SU-DHL-6 (cell line): Measurements from ENCODE around the gene FARSB.

ENCODE experiments used
- H2AFZ ChIP-seq: fragments of 200-600 bp; sonication (generic); 2 replicates; pipeline ENCODE4 v1.6.1; 2014; ENCODE audit warnings: low read depth, mild to moderate bottlenecking, moderate library complexity, mixed read lengths, antibody characterized with exemption, low read length; ENCODE audit not compliant: severe bottlenecking
- H3F3A ChIP-seq: fragments of 200-600 bp; shearing (Covaris generic); 2 replicates; pipeline ENCODE4 v1.6.0; 2016; ENCODE audit warnings: antibody characterized with exemption, mild to moderate bottlenecking; ENCODE audit not compliant: insufficient read depth
- H3K27ac ChIP-seq: fragments of 200-600 bp; sonication (generic); 2 replicates; pipeline ENCODE4 v1.5.1; 2016; ENCODE audit warnings: low read depth, mild to moderate bottlenecking, low read length, moderate library complexity, mixed read lengths
- H3K27me3 ChIP-seq: fragments of 200-600 bp; sonication (generic), shearing (Covaris generic); 2 replicates; pipeline ENCODE4 v1.6.0; 2014; ENCODE audit warnings: mild to moderate bottlenecking, low read length
- H3K36me3 ChIP-seq: fragments of 200-600 bp; sonication (generic); 2 replicates; pipeline ENCODE4 v1.6.1; 2014; ENCODE audit warnings: mild to moderate bottlenecking, low read length, mixed read lengths
- H3K4me2 ChIP-seq: fragments of 300-600, 200-600 bp; shearing (Covaris generic), sonication (generic); 2 replicates; pipeline ENCODE4 v1.6.0; 2014; ENCODE audit warnings: low read length, low read depth, mild to moderate bottlenecking; ENCODE audit not compliant: poor library complexity, severe bottlenecking
- H3K4me3 ChIP-seq: fragments of 200-600 bp; sonication (generic); 2 replicates; pipeline ENCODE4 v1.5.1; 2014; ENCODE audit warnings: antibody characterized with exemption, low read length, mild to moderate bottlenecking, mixed read lengths; ENCODE audit not compliant: insufficient read depth, poor library complexity, severe bottlenecking
- H3K79me2 ChIP-seq: fragments of 200-600 bp; sonication (generic); 2 replicates; pipeline ENCODE4 v1.6.1; 2014; ENCODE audit warnings: mild to moderate bottlenecking, low read length, moderate library complexity; ENCODE audit not compliant: insufficient read depth
- H3K9ac ChIP-seq: fragments of 200-600 bp; sonication (generic); 2 replicates; pipeline ENCODE4 v1.7.0; 2014; ENCODE audit warnings: mild to moderate bottlenecking, low read length
- H3K9me2 ChIP-seq: fragments of 200-600 bp; sonication (generic); replicated peaks from 2 replicates; pipeline ENCODE4 v1.6.1; 2014; ENCODE audit warnings: low read length; ENCODE audit not compliant: insufficient read depth
- H3K9me3 ChIP-seq: fragments of 200-600 bp; sonication (generic); 2 replicates; pipeline ENCODE4 v1.6.1; 2014; ENCODE audit warnings: low read length, mixed read lengths; ENCODE audit not compliant: insufficient read depth
- H4K20me1 ChIP-seq: fragments of 200-600 bp; sonication (generic); 2 replicates; pipeline ENCODE4 v1.6.1; 2014; ENCODE audit warnings: low read depth, mild to moderate bottlenecking, antibody characterized with exemption, low read length, moderate library complexity, mixed read lengths
- EZH2phosphoT487 ChIP-seq: fragments of 200-600 bp; sonication (generic), shearing (Covaris generic); conservative IDR thresholded peaks from 2 replicates; pipeline ENCODE4 v1.6.1; 2018; ENCODE audit warnings: mild to moderate bottlenecking, antibody characterized with exemption, low read length, moderate library complexity, mixed read lengths
- TF ChIP-seq, protein P1 (sequence below): fragments of 200-600 bp; sonication (generic); IDR thresholded peaks from one replicate; pipeline ENCODE4 v1.5.1; 2017; ENCODE audit warnings: antibody characterized with exemption, mild to moderate bottlenecking, low read length, moderate library complexity; ENCODE audit not compliant: insufficient read depth, poor library complexity, severe bottlenecking

Gene FARSB

GRCh38 chr2:222649801-222650200 lies 6.1 kb downstream of the FARSB start:
- H3K9ac ChIP-seq = no peak overlapping the region
- no peak overlapping the region for H3K27ac ChIP-seq
- H4K20me1 ChIP-seq = peaks cover 5% of the 10 kb centered on the region; the same call in 1 of the 2 replicates
- no peak overlapping the region for H2AFZ ChIP-seq
- H3K9me3 ChIP-seq = no peaks in the 10 kb centered on the region
- H3F3A ChIP-seq = no peaks in the 10 kb centered on the region
- no peak overlapping the region for H3K4me3 ChIP-seq
- TF ChIP-seq, protein P1, sequence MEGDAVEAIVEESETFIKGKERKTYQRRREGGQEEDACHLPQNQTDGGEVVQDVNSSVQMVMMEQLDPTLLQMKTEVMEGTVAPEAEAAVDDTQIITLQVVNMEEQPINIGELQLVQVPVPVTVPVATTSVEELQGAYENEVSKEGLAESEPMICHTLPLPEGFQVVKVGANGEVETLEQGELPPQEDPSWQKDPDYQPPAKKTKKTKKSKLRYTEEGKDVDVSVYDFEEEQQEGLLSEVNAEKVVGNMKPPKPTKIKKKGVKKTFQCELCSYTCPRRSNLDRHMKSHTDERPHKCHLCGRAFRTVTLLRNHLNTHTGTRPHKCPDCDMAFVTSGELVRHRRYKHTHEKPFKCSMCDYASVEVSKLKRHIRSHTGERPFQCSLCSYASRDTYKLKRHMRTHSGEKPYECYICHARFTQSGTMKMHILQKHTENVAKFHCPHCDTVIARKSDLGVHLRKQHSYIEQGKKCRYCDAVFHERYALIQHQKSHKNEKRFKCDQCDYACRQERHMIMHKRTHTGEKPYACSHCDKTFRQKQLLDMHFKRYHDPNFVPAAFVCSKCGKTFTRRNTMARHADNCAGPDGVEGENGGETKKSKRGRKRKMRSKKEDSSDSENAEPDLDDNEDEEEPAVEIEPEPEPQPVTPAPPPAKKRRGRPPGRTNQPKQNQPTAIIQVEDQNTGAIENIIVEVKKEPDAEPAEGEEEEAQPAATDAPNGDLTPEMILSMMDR = no peak
- no peak for TF ChIP-seq EZH2phosphoT487
- H3K9me2 ChIP-seq = no peaks in the 10 kb centered on the region
- H3K4me2 ChIP-seq = no peak overlapping the region
- H3K79me2 ChIP-seq = peaks cover 81% of the 10 kb centered on the region
- H3K27me3 ChIP-seq = no peaks in the 10 kb centered on the region
- H3K36me3 ChIP-seq = peaks cover 7% of the 10 kb centered on the region; the same call in 1 of the 2 replicates

DNA sequence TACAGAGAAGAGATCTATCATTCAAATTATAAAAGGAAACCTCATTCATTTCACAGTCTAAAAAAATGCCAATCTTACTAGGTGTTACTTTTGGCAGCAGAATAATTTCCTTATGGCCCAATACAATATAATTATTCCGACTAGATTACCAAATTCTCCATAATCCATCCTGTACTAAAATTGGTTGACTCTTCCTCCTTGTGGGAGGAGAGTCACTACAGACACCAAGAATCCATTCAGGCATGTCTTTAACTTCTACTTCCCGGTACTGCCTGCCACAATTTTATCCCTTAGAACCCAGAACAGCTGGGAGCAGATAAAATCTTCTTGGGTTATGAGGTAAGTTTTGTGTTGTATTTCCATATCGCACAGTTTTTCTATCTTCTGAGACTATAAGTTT lies 9.9 kb downstream of the FARSB start:
- peaks cover 33% of the 10 kb centered on the region; the same call in 1 of the 2 replicates for H3K36me3 ChIP-seq
- peaks cover 57% of the 10 kb centered on the region for H3K79me2 ChIP-seq
- H2AFZ ChIP-seq = no peak overlapping the region
- H3K27me3 ChIP-seq = no peaks in the 10 kb centered on the region
- H3K9me3 ChIP-seq = no peaks in the 10 kb centered on the region
- no peak for TF ChIP-seq EZH2phosphoT487
- TF ChIP-seq, protein P1 = no peak
- no peak overlapping the region for H3K27ac ChIP-seq
- no peak overlapping the region for H3K9ac ChIP-seq
- no peak overlapping the region for H3K4me2 ChIP-seq
- H3F3A ChIP-seq = no peaks in the 10 kb centered on the region
- no peak overlapping the region for H3K4me3 ChIP-seq
- no peaks in the 10 kb centered on the region for H3K9me2 ChIP-seq
- peaks cover 5% of the 10 kb centered on the region; the same call in 1 of the 2 replicates for H4K20me1 ChIP-seq

DNA sequence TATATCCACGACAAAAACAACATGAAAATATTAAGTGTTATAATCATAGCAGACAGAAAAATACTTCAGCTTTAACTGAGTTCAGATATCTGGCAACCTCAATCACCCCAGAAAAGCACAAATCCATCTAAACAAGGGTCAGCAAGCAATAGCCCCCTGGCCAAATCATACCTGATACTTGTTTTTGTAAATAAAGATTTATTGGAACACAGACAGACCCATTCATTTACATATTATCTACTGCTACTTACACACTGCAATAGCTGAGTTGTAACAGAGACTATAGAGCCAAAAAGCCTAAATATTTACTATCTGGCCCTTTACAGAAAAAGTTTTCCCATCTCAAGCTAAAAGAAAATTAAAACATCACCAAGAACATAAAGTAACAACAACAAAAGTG lies 12.8 kb downstream of the FARSB start:
- Histone ChIP-seq H3K9me3 (no peaks in the 10 kb centered on the region), H3F3A (no peaks in the 10 kb centered on the region; the same call in 1 of the 2 replicates), H3K79me2 (peaks cover 32% of the 10 kb centered on the region; the same call in 1 of the 2 replicates), H3K36me3 (peaks cover 58% of the 10 kb centered on the region), H3K27me3 (no peaks in the 10 kb centered on the region), H3K4me3 (no peak overlapping the region), H4K20me1 (no peaks in the 10 kb centered on the region), H3K9ac (no peak overlapping the region), H3K27ac (no peak overlapping the region), H3K9me2 (no peaks in the 10 kb centered on the region), H3K4me2 (no peak overlapping the region), H2AFZ (no peak overlapping the region)
- no peak for TF ChIP-seq EZH2phosphoT487
- TF ChIP-seq, protein P1 = no peak

GRCh38 chr2:222641336-222641735 lies 14.6 kb downstream of the FARSB start:
- no peaks in the 10 kb centered on the region for H3K9me2 ChIP-seq
- no peaks in the 10 kb centered on the region for H4K20me1 ChIP-seq
- H3K9ac ChIP-seq = no peak overlapping the region
- no peaks in the 10 kb centered on the region for H3K27me3 ChIP-seq
- H3K79me2 ChIP-seq = peaks cover 32% of the 10 kb centered on the region
- no peak overlapping the region for H3K4me2 ChIP-seq
- H3K4me3 ChIP-seq = no peak overlapping the region
- H2AFZ ChIP-seq = no peak overlapping the region
- H3K27ac ChIP-seq = no peak overlapping the region
- TF ChIP-seq, protein P1 = no peak
- TF ChIP-seq EZH2phosphoT487 = no peak
- H3K36me3 ChIP-seq = peaks cover 70% of the 10 kb centered on the region
- no peaks in the 10 kb centered on the region for H3K9me3 ChIP-seq
- H3F3A ChIP-seq = no peaks in the 10 kb centered on the region; the same call in 1 of the 2 replicates
